OCI-LY1 (cell line): ENCODE data around the gene IFT88.

Experiments used
- H2AFZ ChIP-seq: fragments of 200-600 bp; sonication (generic), shearing (Covaris generic); 2 replicates; pipeline ENCODE4 v1.6.0; 2014; ENCODE audit warnings: antibody characterized with exemption, mild to moderate bottlenecking, low read length
- H3F3A ChIP-seq: fragments of 200-600 bp; sonication (generic), shearing (Covaris generic); 2 replicates; pipeline ENCODE4 v1.6.0; 2014; ENCODE audit warnings: mild to moderate bottlenecking, antibody characterized with exemption, low read length, moderate library complexity; ENCODE audit not compliant: insufficient read depth
- H3K27ac ChIP-seq: fragments of 200-600 bp; sonication (generic); 2 replicates; pipeline ENCODE4 v1.5.1; 2014; ENCODE audit warnings: low read length, mixed run types, mild to moderate bottlenecking, low read depth; ENCODE audit not compliant: poor library complexity, severe bottlenecking
- H3K27me3 ChIP-seq: fragments of 200-600 bp; sonication (generic); 2 replicates; pipeline ENCODE4 v1.6.0; 2014; ENCODE audit warnings: antibody characterized with exemption, mild to moderate bottlenecking, low read length, moderate library complexity; ENCODE audit not compliant: insufficient read depth
- H3K36me3 ChIP-seq: fragments of 200-600 bp; sonication (generic); 2 replicates; pipeline ENCODE4 v1.6.1; 2014; ENCODE audit warnings: mild to moderate bottlenecking, antibody characterized with exemption, low read length, moderate library complexity, mixed read lengths; ENCODE audit not compliant: insufficient read depth
- H3K4me1 ChIP-seq: fragments of 200-600 bp; sonication (generic); 2 replicates; pipeline ENCODE4 v1.5.1; 2014; ENCODE audit warnings: mild to moderate bottlenecking, low read length, moderate library complexity; ENCODE audit not compliant: insufficient read depth, severe bottlenecking
- H3K4me2 ChIP-seq: fragments of 200-600 bp; sonication (generic), shearing (Covaris generic); 2 replicates; pipeline ENCODE4 v1.6.1; 2014; ENCODE audit warnings: low read length
- H3K4me3 ChIP-seq: fragments of 200-600 bp; sonication (generic); 2 replicates; pipeline ENCODE4 v1.5.1; 2014; ENCODE audit warnings: low read length, low read depth, mild to moderate bottlenecking, mixed read lengths; ENCODE audit not compliant: poor library complexity, severe bottlenecking
- H3K79me2 ChIP-seq: fragments of 200-600 bp; shearing (Covaris generic); 2 replicates; pipeline ENCODE4 v1.6.1; 2016; ENCODE audit warnings: mixed run types, low read length, mixed read lengths; ENCODE audit not compliant: insufficient read depth
- H3K9ac ChIP-seq: fragments of 200-600 bp; sonication (generic), shearing (Covaris generic); 2 replicates; pipeline ENCODE4 v1.6.1; 2014; ENCODE audit warnings: mild to moderate bottlenecking, low read length, mixed read lengths
- H3K9me2 ChIP-seq: fragments of 200-600 bp; sonication (generic), shearing (Covaris generic); 2 replicates; pipeline ENCODE4 v1.6.1; 2014; ENCODE audit warnings: low read depth, mild to moderate bottlenecking, low read length, mixed read lengths
- H3K9me3 ChIP-seq: fragments of 200-600 bp; shearing (Covaris generic); 2 replicates; pipeline ENCODE4 v1.6.1; 2014; ENCODE audit warnings: low read length, mixed read lengths
- H4K20me1 ChIP-seq: fragments of 200-600 bp; sonication (generic), shearing (Covaris generic); 2 replicates; pipeline ENCODE4 v1.6.0; 2016; ENCODE audit warnings: mild to moderate bottlenecking, low read length; ENCODE audit not compliant: insufficient read depth
- EZH2 ChIP-seq: fragments of 200-600 bp; sonication (generic), shearing (Covaris generic); IDR thresholded peaks from 2 replicates; pipeline ENCODE4 v1.8.0; 2017; ENCODE audit warnings: borderline replicate concordance, mixed run types, mild to moderate bottlenecking, antibody characterized with exemption, low read length, moderate library complexity, mixed read lengths
- TF ChIP-seq, protein P1 (sequence below): fragments of 200-600 bp; sonication (generic), shearing (Covaris generic); IDR thresholded peaks from 2 replicates; pipeline ENCODE4 v1.5.1; 2017; ENCODE audit warnings: mild to moderate bottlenecking, antibody characterized with exemption, low read length, moderate library complexity, mixed read lengths

The IFT88 gene

DNA sequence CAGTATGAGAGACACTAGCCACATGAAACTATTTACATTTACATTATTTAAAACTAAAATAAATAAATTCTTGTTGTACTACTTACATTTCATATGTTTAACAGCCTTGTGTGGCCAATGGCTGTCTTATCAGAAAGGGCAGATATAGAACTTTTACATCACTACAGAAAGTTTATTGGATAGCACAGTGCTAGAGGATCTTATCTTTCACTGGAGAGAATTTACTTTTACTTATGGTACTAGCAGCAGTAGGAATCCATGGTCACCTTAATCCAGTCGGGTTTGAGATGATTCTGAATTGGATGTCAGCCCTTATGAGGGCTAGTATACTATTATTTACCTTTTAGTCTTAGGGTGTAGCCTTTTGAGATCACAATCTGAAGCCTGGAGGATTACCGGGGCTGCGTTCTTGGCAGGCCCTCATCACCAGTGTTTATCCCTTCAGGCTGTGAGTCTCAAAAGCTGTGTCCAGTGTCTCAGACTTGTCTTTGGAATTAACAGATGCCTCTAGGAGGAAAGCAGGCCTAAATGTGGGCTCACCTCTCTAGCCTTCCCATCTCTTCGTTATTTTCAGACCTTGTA lies 21.7 kb downstream of the IFT88 start:
- no peaks in the 10 kb centered on the region for H3K9me2 ChIP-seq
- no peaks in the 10 kb centered on the region for H4K20me1 ChIP-seq
- H3K4me3 ChIP-seq: no peak overlapping the region
- no peaks in the 10 kb centered on the region for H3K27me3 ChIP-seq
- no peak overlapping the region for H2AFZ ChIP-seq
- H3K79me2 ChIP-seq: no peaks in the 10 kb centered on the region
- peaks cover 10% of the 10 kb centered on the region for H3K36me3 ChIP-seq
- no peaks in the 10 kb centered on the region for H3F3A ChIP-seq
- TF ChIP-seq, protein P1, sequence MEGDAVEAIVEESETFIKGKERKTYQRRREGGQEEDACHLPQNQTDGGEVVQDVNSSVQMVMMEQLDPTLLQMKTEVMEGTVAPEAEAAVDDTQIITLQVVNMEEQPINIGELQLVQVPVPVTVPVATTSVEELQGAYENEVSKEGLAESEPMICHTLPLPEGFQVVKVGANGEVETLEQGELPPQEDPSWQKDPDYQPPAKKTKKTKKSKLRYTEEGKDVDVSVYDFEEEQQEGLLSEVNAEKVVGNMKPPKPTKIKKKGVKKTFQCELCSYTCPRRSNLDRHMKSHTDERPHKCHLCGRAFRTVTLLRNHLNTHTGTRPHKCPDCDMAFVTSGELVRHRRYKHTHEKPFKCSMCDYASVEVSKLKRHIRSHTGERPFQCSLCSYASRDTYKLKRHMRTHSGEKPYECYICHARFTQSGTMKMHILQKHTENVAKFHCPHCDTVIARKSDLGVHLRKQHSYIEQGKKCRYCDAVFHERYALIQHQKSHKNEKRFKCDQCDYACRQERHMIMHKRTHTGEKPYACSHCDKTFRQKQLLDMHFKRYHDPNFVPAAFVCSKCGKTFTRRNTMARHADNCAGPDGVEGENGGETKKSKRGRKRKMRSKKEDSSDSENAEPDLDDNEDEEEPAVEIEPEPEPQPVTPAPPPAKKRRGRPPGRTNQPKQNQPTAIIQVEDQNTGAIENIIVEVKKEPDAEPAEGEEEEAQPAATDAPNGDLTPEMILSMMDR: no peak
- TF ChIP-seq EZH2: no peak
- H3K9ac ChIP-seq: no peak overlapping the region
- H3K27ac ChIP-seq: no peak overlapping the region
- peaks cover 8% of the 10 kb centered on the region; the same call in 1 of the 2 replicates for H3K9me3 ChIP-seq
- H3K4me1 ChIP-seq: no peaks in the 10 kb centered on the region
- no peak overlapping the region for H3K4me2 ChIP-seq

DNA sequence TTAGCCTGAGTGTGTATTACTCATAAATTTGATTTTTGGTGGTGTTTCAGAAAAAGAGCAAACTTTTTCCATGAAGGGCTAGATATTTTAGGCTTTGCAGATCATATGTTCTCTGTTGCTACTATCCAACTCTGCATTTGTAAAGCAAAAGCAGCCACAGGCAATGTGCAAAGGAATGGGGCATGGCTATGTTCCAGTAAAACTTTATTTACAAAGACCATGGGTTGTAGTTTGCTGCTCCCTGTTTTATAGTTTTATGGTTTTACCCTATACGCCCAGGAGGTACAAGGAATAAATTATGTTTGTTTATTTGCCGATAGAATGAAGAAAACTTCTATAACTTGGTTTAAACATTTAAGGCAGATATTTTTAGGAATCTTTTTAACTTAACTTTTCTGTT lies 23.6 kb downstream of the IFT88 start:
- TF ChIP-seq, protein P1: no peak
- no peak for TF ChIP-seq EZH2
- Histone ChIP-seq H3K36me3 (no peaks in the 10 kb centered on the region), H3K27me3 (no peaks in the 10 kb centered on the region), H3K9me2 (no peaks in the 10 kb centered on the region), H2AFZ (no peak overlapping the region), H3K9me3 (no peaks in the 10 kb centered on the region), H3F3A (no peaks in the 10 kb centered on the region), H3K4me1 (no peaks in the 10 kb centered on the region), H4K20me1 (no peaks in the 10 kb centered on the region), H3K4me2 (no peak overlapping the region), H3K9ac (no peak overlapping the region), H3K79me2 (no peaks in the 10 kb centered on the region), H3K4me3 (no peak overlapping the region), H3K27ac (no peak overlapping the region)

DNA sequence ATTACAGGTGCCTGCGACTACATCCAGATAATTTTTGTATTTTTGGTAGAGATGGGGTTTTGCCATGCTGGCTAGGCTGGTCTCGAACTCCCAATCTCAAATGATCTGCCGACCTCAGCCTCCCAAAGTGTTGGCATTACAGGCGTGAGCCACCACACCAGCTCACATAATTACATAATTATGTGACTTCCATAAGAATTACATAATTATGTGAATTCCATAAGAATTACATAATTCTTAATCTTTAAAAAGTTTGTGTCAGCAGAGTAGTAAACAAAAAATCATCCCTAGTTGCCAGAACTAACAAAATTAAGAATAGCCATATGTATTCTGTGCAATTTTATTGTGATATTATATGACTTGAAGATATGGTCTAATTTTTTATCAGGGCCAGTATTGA lies 25.6 kb downstream of the IFT88 start:
- Histone ChIP-seq H2AFZ (no peak overlapping the region), H3K27ac (no peak overlapping the region), H3K36me3 (no peaks in the 10 kb centered on the region), H3K9ac (no peak overlapping the region), H3K79me2 (no peaks in the 10 kb centered on the region), H3K4me2 (no peak overlapping the region), H3K9me3 (no peaks in the 10 kb centered on the region), H3K4me1 (no peaks in the 10 kb centered on the region), H3F3A (no peaks in the 10 kb centered on the region), H3K27me3 (no peaks in the 10 kb centered on the region), H3K9me2 (no peaks in the 10 kb centered on the region), H3K4me3 (no peak overlapping the region), H4K20me1 (no peaks in the 10 kb centered on the region)
- TF ChIP-seq, protein P1: no peak
- no peak for TF ChIP-seq EZH2
